Endodermal cell (in vitro differentiated cells): ENCODE results near the gene HAPSTR1. TPM values are rescaled to one million over a fixed set of nuclear protein-coding genes. Genes with fewer than 3 reads are reported as not detected.

Experiments used
- DNase-seq: peaks from one replicate; pipeline ENCODE4 v3.0.0-alpha.2; 2017
- H3K27ac ChIP-seq: 2 replicates; pipeline ENCODE4 v1.5.1; 2013; ENCODE audit warnings: mild to moderate bottlenecking, low read depth, low read length, moderate library complexity
- H3K27me3 ChIP-seq: 2 replicates; pipeline ENCODE4 v1.6.1; 2013; ENCODE audit warnings: mild to moderate bottlenecking, low read length, moderate library complexity; ENCODE audit not compliant: insufficient read depth, control insufficient read depth, poor library complexity, severe bottlenecking
- H3K36me3 ChIP-seq: 2 replicates; pipeline ENCODE4 v1.7.0; 2013; ENCODE audit warnings: mild to moderate bottlenecking, low read length, moderate library complexity; ENCODE audit not compliant: control insufficient read depth, insufficient read depth
- H3K4me1 ChIP-seq: one replicate; pipeline ENCODE4 v1.7.0; 2013; ENCODE audit warnings: low read length; ENCODE audit not compliant: control insufficient read depth, insufficient read depth
- H3K4me3 ChIP-seq: 2 replicates; pipeline ENCODE4 v1.5.1; 2013; ENCODE audit warnings: mild to moderate bottlenecking, low read length, moderate library complexity
- H3K9ac ChIP-seq: 2 replicates; pipeline ENCODE4 v1.6.1; 2013; ENCODE audit warnings: mild to moderate bottlenecking, low read length, moderate library complexity; ENCODE audit not compliant: poor library complexity, severe bottlenecking; ENCODE audit errors: extremely low read depth
- H3K9me3 ChIP-seq: 2 replicates; pipeline ENCODE4 v1.6.1; 2013; ENCODE audit warnings: mild to moderate bottlenecking, low read length, moderate library complexity; ENCODE audit not compliant: control insufficient read depth
- H3K27ac Mint-ChIP-seq: 2 replicates; pipeline ENCODE4 v1.8.0; 2020; ENCODE audit warnings: mixed read lengths
- H3K27me3 Mint-ChIP-seq: 2 replicates; pipeline ENCODE4 v1.8.0; 2021; ENCODE audit warnings: mild to moderate bottlenecking, mixed read lengths; ENCODE audit not compliant: insufficient read depth
- H3K36me3 Mint-ChIP-seq: 2 replicates; pipeline ENCODE4 v1.8.0; 2020; ENCODE audit warnings: low read depth, mixed read lengths
- H3K4me1 Mint-ChIP-seq: 2 replicates; pipeline ENCODE4 v1.8.0; 2020; ENCODE audit warnings: mixed read lengths
- H3K4me3 Mint-ChIP-seq: 2 replicates; pipeline ENCODE4 v1.8.0; 2020; ENCODE audit warnings: mild to moderate bottlenecking, moderate library complexity, mixed read lengths
- H3K9me3 Mint-ChIP-seq: 2 replicates; pipeline ENCODE4 v1.8.0; 2020; ENCODE audit warnings: mild to moderate bottlenecking, mixed read lengths
- CTCF ChIP-seq: fragments of 200-600 bp; sonication (generic); conservative IDR thresholded peaks from 2 replicates; pipeline ENCODE4 v1.5.0; 2021; ENCODE audit warnings: antibody characterized with exemption, mild to moderate bottlenecking
- WGBS, 2 experiments: methylation state at CpG; one replicate each; pipeline versions ENCODE4 v1.1.5 to v1.1.7; 2013; ENCODE audit warnings: missing lambda C conversion rate in 2 of 2, mixed read lengths in 1 of 2; ENCODE audit not compliant: insufficient coverage in 1 of 2, insufficient read length in 1 of 2; 5-methylcytosine and 5-hydroxymethylcytosine counted together
- total RNA-seq, 2 donors: library from RNA; stranded (reverse); fragmentation: NEBNext Ultra II Directional in 1 of 2; extraction: Animal tissue kit (Norgen Biotek cat#: 25700) in 1 of 2; gene quantifications; 2 replicates in 1 of 2; 3 replicates in 1 of 2; pipeline ENCODE4 v1.2.1, GENCODE V29; 2021

Gene HAPSTR1
- total RNA-seq, 2 donors from 2014 or later = 60.9 to 68.5 TPM

GRCh38 chr16:9124444-9124843, 33.0 kb downstream of the HAPSTR1 start:
- no peaks in the 10 kb centered on the region for H3K27me3 ChIP-seq
- Mint-ChIP-seq H3K27me3 (no peaks in the 10 kb centered on the region), H3K4me1 (peaks cover 17% of the 10 kb centered on the region), H3K36me3 (peaks cover 43% of the 10 kb centered on the region), H3K9me3 (no peaks in the 10 kb centered on the region), H3K4me3 (no peak overlapping the region), H3K27ac (no peak overlapping the region)
- DNase-seq = no peak
- 94 to 96% methylated on average over 6 to 7 of the region's 7 CpGs for WGBS, 2 experiments
- no peak for TF ChIP-seq CTCF
- H3K9ac ChIP-seq = no peak overlapping the region
- no peaks in the 10 kb centered on the region for H3K9me3 ChIP-seq
- H3K4me3 ChIP-seq = no peak overlapping the region
- H3K27ac ChIP-seq = no peak overlapping the region
- peaks cover 51% of the 10 kb centered on the region for H3K36me3 ChIP-seq
- H3K4me1 ChIP-seq = peaks cover 5% of the 10 kb centered on the region

GRCh38 chr16:9124908-9125584, 33.6 kb downstream of the HAPSTR1 start:
- no peaks in the 10 kb centered on the region for H3K27me3 ChIP-seq
- no peak overlapping the region for H3K9ac ChIP-seq
- peaks cover 5% of the 10 kb centered on the region for H3K4me1 ChIP-seq
- peaks cover 38% of the 10 kb centered on the region for H3K36me3 Mint-ChIP-seq
- DNase-seq = no peak
- peak; percentile 19 for TF ChIP-seq CTCF
- WGBS, 2 experiments = 83 to 90% methylated on average over 10 to 12 of the region's 12 CpGs
- H3K27me3 Mint-ChIP-seq = no peaks in the 10 kb centered on the region
- H3K4me3 ChIP-seq = no peak overlapping the region
- H3K9me3 ChIP-seq = no peaks in the 10 kb centered on the region
- H3K4me3 Mint-ChIP-seq = no peak overlapping the region
- H3K9me3 Mint-ChIP-seq = no peaks in the 10 kb centered on the region
- peaks cover 45% of the 10 kb centered on the region for H3K36me3 ChIP-seq
- H3K4me1 Mint-ChIP-seq = peaks cover 17% of the 10 kb centered on the region
- no peak overlapping the region for H3K27ac ChIP-seq
- no peak overlapping the region for H3K27ac Mint-ChIP-seq

GRCh38 chr16:9125658-9126505, 34.4 kb downstream of the HAPSTR1 start:
- Histone ChIP-seq H3K36me3 (peaks cover 42% of the 10 kb centered on the region), H3K9ac (no peak overlapping the region), H3K27ac (no peak overlapping the region), H3K27me3 (no peaks in the 10 kb centered on the region), H3K4me3 (no peak overlapping the region), H3K4me1 (peaks cover 5% of the 10 kb centered on the region), H3K9me3 (no peaks in the 10 kb centered on the region)
- 90 to 96% methylated on average over 13 to 17 of the region's 17 CpGs for WGBS, 2 experiments
- no peaks in the 10 kb centered on the region for H3K27me3 Mint-ChIP-seq
- no peaks in the 10 kb centered on the region for H3K9me3 Mint-ChIP-seq
- no peak overlapping the region for H3K4me3 Mint-ChIP-seq
- no peak for TF ChIP-seq CTCF
- DNase-seq = no peak
- peaks cover 31% of the 10 kb centered on the region for H3K36me3 Mint-ChIP-seq
- peaks cover 17% of the 10 kb centered on the region for H3K4me1 Mint-ChIP-seq
- peak overlapping the region; percentile 18 for H3K27ac Mint-ChIP-seq
